Measurements from ENCODE around the gene CD320.
"Not testable (repeated sequence)": the region's sequence is repeated elsewhere in the genome, so short reads cannot be mapped to it uniquely, and the experiment has no call there.

CD320 gene

DNA sequence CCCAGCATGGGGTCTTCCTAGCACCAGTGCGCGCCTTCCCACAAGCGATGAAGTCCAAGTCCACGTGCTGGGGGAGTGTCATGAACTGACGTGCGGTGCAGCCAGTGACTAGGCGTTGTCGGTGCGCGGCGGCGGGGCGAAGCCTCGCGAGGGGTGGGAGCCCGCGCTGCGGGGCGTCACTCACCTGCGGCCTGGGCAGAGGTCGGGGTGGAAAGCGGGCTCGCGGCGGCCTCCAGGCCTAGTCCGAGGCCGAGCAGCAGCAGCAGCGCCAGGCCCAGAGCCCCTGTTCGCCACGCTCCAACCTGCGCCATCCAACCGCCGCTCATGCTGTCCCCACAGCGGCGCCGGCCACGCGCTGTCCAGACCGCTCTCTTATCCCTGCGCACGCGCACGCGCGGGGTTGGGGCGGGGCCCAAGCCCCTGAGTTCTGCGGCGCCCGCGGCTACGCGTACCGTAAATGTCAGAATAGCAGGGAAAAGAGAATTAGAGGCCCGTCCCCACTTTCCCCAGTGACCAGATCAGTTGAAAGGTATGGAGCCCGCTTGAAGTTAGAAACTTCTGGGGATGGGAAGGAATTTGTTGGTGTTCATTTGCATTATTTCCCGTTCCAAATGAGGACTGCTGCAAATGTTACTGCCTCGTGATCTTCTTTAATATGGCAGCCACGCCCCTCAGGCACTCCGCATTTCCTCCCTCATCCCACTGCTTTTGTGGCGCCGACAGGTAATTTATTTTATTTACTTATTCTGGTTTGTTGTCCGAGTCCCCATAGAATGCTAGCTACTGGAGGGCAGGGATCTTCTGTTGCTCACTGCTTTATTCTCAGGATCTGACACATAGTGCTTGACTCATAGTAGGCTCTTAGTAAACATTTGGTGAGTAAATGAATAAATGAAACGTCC lies at the start of gene CD320:
CD320 (minus strand) TSS at position 394 of the 902 bp plus-strand sequence; CDS start at position 326, 68 bp downstream.
- DNase-seq: peak; percentile 66 to 90

- peak in 1 of 2 experiments; percentile 40 for DNase-seq
Measured at GRCh38 chr19:8357007-8357521, 48.9 kb upstream of the CD320 start.

GRCh38 chr19:8355631-8356402 lies 47.7 kb upstream of the CD320 start:
- peak; percentile 98 to 99 for DNase-seq

- DNase-seq: not testable (repeated sequence)
Measured at GRCh38 chr19:8352845-8353244, 44.7 kb upstream of the CD320 start.

DNA sequence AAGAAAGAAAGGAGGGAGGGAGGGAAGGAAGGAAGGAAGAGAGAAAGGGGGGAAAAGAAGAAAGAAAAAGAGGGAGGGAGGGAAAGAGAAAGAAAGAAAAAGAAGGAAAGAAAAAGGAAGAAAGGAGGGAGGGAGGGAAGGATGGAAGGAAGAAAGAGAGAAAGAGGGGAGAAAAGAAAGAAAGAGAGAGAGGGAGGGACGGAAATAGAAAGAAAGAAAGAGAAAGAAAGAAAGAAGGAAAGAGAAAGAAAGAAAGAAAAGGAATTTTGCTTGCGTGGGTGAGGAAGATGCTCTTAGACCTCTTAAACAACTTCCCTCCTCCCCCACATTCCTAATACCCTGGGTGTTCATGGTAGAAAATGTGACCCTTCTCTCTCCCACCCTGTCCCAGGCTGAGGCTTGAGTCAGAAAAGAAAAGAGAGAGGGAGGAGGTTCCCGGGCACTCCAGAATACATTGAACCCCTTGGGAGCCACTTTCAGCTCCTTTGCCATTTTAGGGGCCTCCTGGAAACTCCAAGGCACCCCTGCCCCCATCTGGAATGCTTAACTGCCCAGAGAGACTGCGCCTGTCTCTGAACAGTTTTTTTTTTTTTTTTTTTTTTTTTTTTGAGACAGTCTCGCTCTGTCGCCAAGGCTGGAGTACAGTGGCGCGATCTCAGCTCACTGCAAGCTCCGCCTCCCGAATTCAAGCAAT lies 44.1 kb upstream of the CD320 start:
- no peak for DNase-seq

- not testable (repeated sequence) for DNase-seq
Measured at GRCh38 chr19:8349629-8350372, 41.6 kb upstream of the CD320 start.

- no peak for DNase-seq
Measured at GRCh38 chr19:8343483-8343844, 35.3 kb upstream of the CD320 start.

GRCh38 chr19:8342684-8343482 lies 34.7 kb upstream of the CD320 start, which contains the start of gene KANK3:
Gene KANK3 (minus strand): TSS chr19:8343262. CDS start chr19:8337828, 5,434 bp downstream.
- DNase-seq: peak; percentile 90 to 94

GRCh38 chr19:8342316-8342683 lies 34.1 kb upstream of the CD320 start:
- DNase-seq: no peak

- not testable (repeated sequence) for DNase-seq
Measured at GRCh38 chr19:8341504-8341903, 33.3 kb upstream of the CD320 start.

DNA sequence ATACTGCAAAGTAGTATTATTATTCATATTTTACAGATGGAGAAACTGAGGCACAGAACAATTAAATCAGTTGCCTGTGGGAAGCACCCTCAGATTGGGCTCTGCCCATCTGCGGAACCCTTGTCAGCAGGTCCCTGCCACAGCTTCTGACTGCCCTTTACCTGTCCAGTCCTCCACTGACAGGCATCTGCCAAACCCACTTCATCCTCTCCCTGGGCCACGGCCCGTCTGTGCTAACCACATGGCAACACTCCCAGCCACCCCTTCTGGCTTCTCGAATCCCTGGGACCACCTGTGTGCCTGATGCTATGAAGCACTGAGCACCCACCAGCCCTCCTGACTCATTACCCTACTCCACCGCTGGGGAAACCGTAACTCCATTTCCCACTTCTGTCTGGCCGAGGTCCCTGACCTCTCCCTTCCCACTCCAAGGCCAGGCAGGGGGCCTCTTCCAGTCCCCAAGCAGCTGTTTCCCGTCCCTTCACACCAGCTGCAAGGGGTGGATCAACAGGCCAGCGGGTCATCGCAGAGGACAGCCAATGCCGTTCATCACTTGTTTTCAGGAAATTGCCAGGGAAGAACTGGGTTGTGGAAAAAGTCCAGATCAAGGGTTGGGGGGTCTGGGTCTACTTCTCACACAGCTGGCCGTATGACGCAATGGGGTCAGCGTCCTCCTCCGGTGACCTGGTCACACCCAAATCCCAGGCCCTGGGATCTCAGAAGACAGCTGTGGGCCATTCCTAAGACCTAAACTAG lies 32.4 kb upstream of the CD320 start:
- DNase-seq: no peak

DNA sequence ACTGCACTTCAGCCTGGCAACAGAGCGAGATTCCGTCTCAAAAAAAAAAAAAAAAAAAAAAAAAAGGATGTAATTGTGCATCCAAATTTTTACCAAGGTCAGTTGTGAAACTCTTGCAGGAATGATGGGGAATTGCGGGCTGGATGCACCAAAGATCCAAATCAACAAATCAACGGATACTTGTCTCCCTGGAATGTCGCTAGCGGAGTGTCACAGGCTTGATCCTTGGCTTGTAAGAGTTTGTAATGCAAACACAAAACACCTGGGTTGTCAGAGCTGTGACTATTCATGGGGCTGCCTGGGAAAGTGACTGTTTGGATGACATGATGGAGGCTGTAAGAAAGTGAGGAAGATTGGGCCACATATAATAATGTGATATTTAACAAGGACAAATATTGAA lies 30.7 kb upstream of the CD320 start:
- no peak for DNase-seq

DNA sequence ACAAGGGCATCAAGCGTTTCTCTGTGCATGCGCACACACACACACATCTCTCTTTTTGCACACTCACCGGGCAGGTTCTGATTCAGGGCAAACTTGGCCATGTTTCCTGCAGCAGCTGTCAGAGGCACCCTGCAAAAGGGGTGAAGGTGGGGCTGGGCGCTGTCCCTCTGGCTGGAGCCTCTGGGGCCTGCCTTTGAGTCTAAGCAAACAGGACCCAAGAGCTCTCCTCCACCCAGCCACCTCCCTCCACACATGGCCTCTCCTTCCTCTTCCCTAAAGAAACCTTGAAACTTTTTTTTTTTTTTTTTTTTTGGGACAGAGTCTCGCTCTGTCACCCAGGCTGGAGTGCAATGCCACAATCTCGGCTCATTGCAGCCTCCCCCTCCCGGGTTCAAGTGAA lies 29.6 kb upstream of the CD320 start:
- DNase-seq: no peak

DNA sequence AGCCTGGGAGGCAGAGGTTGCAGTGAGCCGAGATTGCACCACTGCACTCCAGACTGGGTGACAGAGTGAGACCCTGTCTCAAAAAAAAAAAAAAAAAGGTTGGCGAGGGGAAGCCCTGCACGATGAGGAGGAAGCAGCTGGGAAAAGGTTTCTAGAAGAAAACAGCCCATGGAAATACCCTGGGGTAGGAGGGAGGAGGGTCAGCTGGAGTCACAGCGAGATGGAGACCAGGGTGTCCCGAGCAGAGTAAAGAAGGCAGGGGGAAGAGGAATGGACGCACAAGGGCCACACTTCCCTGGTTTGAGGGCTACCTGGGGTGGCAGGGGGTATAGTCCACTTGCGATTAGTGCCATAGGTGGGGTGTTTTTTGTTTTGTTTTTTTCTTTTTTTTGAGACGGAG lies 28.5 kb upstream of the CD320 start:
- DNase-seq: no peak

GRCh38 chr19:8336072-8336569 lies 28.0 kb upstream of the CD320 start:
- DNase-seq: no peak

DNA sequence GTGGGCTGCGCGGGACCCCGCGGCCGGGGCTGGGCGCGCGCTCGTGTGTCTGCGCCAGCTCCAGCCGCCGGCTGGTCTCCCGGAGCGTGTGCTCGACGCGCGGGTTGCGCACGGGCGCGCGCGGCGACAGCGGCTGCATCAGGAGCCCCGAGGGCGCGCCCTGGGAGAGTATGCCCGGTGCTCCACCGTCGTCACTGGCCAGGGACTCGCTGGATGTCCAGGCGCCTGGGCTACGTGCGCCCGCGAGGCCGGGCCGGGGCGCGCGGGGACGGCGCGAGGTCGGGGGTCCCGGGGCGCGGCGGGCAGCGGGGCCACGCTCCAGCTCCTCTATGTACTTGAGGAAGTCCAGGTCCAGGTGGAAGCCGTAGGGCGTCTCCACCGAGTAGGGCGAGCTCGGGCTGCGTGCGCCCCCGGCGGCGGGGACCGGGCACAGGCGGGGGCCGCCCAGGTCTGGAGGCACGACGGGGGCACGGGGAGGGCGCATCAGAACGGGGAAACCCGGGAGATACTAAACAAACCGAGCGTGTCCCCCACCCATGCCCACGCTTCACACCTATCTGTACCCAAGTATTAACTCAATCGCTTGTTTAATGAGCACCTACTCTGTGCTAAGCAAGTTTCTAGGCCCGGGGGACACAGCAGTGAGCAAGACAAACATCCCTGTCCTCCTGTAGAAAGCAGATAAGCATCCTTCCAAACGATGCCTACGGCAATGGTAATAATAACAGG lies 27.3 kb upstream of the CD320 start:
- DNase-seq: no peak

GRCh38 chr19:8334458-8335342 lies 26.5 kb upstream of the CD320 start:
- DNase-seq: peak in 1 of 2 experiments; percentile 65

DNA sequence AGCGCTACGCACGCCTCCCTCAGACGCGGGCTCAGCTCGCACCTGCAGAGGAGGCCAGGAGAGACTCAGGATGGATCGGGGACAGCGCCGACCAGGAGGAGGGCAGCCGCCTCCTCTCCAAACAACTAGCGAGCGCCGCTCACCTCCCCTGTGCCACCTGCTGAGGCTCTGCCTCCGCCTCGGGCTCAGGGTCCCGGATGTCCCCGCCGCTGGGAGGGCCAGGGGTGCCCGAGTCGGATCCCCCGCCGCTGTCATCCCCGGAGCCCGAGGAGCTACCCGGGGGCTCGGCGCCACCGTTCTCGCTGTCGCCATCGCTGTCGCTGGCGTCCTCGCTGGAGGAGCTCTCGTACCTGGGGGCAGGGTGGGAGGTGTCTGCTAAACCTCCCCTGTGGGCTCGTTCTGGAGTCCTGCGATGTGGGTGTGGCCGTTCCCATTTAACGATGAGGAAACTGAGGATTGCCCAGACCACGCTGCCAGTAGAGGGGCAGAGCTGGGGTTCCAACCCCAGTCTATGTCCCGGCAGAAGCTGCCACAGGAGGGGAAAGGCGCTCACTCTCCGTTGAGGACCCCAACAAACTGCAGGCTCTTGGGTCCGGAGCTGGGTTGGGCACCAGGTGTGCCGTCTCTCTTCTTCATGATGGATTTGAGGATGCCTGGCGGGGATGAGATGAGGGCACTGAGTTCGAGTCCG lies 25.8 kb upstream of the CD320 start:
- DNase-seq: no peak
